Gastrocnemius medialis (tissue), 4 donors: ENCODE measurements around the gene SDC3. TPM values are rescaled to one million over a fixed set of nuclear protein-coding genes. Genes with fewer than 3 reads are reported as not detected.

Source experiments
- ATAC-seq, 2 donors: fragments of 150-250 bp; one replicate each; pipeline ENCODE4 v1.9.1; 2016
- DNase-seq, 2 donors: peaks; one replicate each; pipeline ENCODE4 v3.0.0-alpha.2; 2019
- H3K27ac ChIP-seq, 4 donors: fragments of 200-600 bp; sonication (generic); 1 replicate in 1 of 4; 2 replicates in 3 of 4; pipeline ENCODE4 v1.5.1; 2016 to 2018; ENCODE audit warnings: mild to moderate bottlenecking in 2 of 4, moderate library complexity in 1 of 4
- H3K27me3 ChIP-seq, 3 donors: fragments of 200-600 bp; sonication (generic) in 2 of 3; 1 replicate in 1 of 3; 2 replicates in 2 of 3; pipeline versions ENCODE4 v1.5.1 to v1.6.0; 2016 to 2019; ENCODE audit warnings: mild to moderate bottlenecking in 1 of 3, moderate library complexity in 1 of 3
- H3K36me3 ChIP-seq, 2 donors: fragments of 200-600 bp; sonication (generic) in 1 of 2; one replicate each; pipeline ENCODE4 v1.5.1; 2017 to 2018
- H3K4me1 ChIP-seq, 2 donors: fragments of 200-600 bp; sonication (generic) in 1 of 2; one replicate each; pipeline ENCODE4 v1.5.1; 2016 to 2017; ENCODE audit warnings: mild to moderate bottlenecking in 2 of 2
- H3K4me3 ChIP-seq, 4 donors: fragments of 200-600 bp; sonication (generic) in 3 of 4; 1 replicate in 1 of 4; 2 replicates in 3 of 4; pipeline ENCODE4 v1.5.1; 2016 to 2019; ENCODE audit warnings: mild to moderate bottlenecking in 2 of 4
- H3K9me3 ChIP-seq, 3 donors: fragments of 200-600 bp; sonication (generic) in 2 of 3; 1 replicate in 1 of 3; 2 replicates in 2 of 3; pipeline ENCODE4 v1.5.1; 2016 to 2019
- POLR2A ChIP-seq, 2 donors: fragments of 450-650 bp; IDR thresholded peaks; one replicate each; pipeline ENCODE4 v1.6.1; 2017; ENCODE audit warnings: antibody characterized with exemption in 2 of 2, mild to moderate bottlenecking in 2 of 2, moderate library complexity in 2 of 2
- in situ Hi-C, 4 donors: fragments of 200-750 bp; cut with MboI; loops; one replicate each; pipeline versions ENCODE4 v1.15.0 to v1.8.0; 2017; ENCODE audit warnings: low sequenced_read_pairs in 4 of 4
- intact Hi-C: fragments of 100-400 bp; cut with DNase I; formaldehyde crosslinking; loops from one replicate; pipeline ENCODE4 v1.15.1; 2023; ENCODE audit warnings: low total_unique reads
- total RNA-seq, 4 donors: library from RNA; depleted of rRNA; stranded (reverse); fragments of >200 nt; gene quantifications; one replicate each; pipeline versions ENCODE4 v1.1.0 to v1.2.3, GENCODE V29; 2016
- TF ChIP-seq, protein P1 (sequence below), 5 experiments: fragments of 450-650 bp in 3 of 5; fragments of 200-600 bp in 2 of 5; sonication (generic) in 2 of 5; IDR thresholded peaks in 4 of 5; conservative IDR thresholded peaks in 1 of 5; 1 replicate in 4 of 5; 2 replicates in 1 of 5; pipeline ENCODE4 v1.5.1; 2016 to 2019; ENCODE audit warnings: antibody characterized with exemption in 5 of 5, mild to moderate bottlenecking in 3 of 5, moderate library complexity in 3 of 5

The SDC3 gene
- total RNA-seq, 4 donors from 2014 or later: 2.7 to 5.6 (median 3.0) TPM

GRCh38 chr1:30934613-30935012 is 26.1 kb upstream of the SDC3 start:
- H3K9me3 ChIP-seq: no peaks in the 10 kb centered on the region
- H3K27ac ChIP-seq: peak overlapping the region in 3 of 4 donors; percentile 20 to 51 (median 46)
- H3K4me3 ChIP-seq: no peak overlapping the region
- TF ChIP-seq, protein P1, sequence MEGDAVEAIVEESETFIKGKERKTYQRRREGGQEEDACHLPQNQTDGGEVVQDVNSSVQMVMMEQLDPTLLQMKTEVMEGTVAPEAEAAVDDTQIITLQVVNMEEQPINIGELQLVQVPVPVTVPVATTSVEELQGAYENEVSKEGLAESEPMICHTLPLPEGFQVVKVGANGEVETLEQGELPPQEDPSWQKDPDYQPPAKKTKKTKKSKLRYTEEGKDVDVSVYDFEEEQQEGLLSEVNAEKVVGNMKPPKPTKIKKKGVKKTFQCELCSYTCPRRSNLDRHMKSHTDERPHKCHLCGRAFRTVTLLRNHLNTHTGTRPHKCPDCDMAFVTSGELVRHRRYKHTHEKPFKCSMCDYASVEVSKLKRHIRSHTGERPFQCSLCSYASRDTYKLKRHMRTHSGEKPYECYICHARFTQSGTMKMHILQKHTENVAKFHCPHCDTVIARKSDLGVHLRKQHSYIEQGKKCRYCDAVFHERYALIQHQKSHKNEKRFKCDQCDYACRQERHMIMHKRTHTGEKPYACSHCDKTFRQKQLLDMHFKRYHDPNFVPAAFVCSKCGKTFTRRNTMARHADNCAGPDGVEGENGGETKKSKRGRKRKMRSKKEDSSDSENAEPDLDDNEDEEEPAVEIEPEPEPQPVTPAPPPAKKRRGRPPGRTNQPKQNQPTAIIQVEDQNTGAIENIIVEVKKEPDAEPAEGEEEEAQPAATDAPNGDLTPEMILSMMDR (IDR thresholded peaks at IDR 0.05 in 4 of 5, conservative IDR thresholded peaks at IDR 0.05 in 1 of 5): no peak
- TF ChIP-seq POLR2A (IDR thresholded peaks at IDR 0.05): no peak
- H3K4me1 ChIP-seq: peaks cover 5 to 14% of the 10 kb centered on the region in 2 donors
- in situ Hi-C loops: no loop called here
- no peaks in the 10 kb centered on the region for H3K27me3 ChIP-seq
- DNase-seq (no peak), ATAC-seq (no peak)
- intact Hi-C loops: no loop called here
- peaks cover 0 to 57% of the 10 kb centered on the region in 2 donors for H3K36me3 ChIP-seq

- no peak for ATAC-seq
- H3K9me3 ChIP-seq: no peaks in the 10 kb centered on the region
- intact Hi-C loops (no loop called here), in situ Hi-C loops (no loop called here)
- H3K27ac ChIP-seq: peak overlapping the region in 2 of 4 donors; percentile 46 to 51
- no peaks in the 10 kb centered on the region for H3K27me3 ChIP-seq
- no peak overlapping the region for H3K4me3 ChIP-seq
- H3K4me1 ChIP-seq: peaks cover 10 to 14% of the 10 kb centered on the region in 2 donors
- no peak for TF ChIP-seq POLR2A (IDR thresholded peaks at IDR 0.05)
- TF ChIP-seq, protein P1 (IDR thresholded peaks at IDR 0.05 in 4 of 5, conservative IDR thresholded peaks at IDR 0.05 in 1 of 5): no peak
- peaks cover 0 to 49% of the 10 kb centered on the region in 2 donors for H3K36me3 ChIP-seq
- DNase-seq: no peak
Measured at GRCh38 chr1:30933874-30934252, 25.3 kb upstream of the SDC3 start.

DNA sequence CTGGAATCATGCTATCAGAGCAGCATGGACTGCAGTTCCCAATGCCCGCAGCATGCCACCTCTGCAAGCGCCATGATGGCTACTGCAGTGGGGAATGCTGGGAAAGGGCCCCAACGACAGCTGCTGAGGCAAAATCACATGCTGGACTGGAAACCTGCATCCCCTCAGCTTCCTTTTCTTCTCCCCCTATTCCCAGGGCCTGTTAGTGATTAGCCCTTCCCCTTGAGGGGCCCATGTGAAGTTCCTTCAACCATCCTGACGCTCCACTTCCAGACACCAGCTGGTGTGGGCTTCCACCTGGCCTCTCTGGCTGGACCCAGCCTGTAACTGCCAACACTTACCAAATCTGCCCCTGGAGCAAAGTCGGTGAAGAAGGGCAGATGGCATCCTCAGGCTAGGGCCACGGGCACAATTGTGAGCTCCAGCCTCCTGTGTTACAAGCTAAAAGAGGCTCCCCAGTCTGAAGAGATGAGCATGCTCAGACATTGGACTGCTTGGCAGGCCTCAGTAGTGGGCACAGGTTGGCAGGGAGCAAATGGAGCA is 22.1 kb upstream of the SDC3 start:
- intact Hi-C loops: no loop called here
- Histone ChIP-seq H3K9me3 (no peaks in the 10 kb centered on the region), H3K4me3 (no peak overlapping the region), H3K4me1 (peaks cover 10 to 23% of the 10 kb centered on the region in 2 donors), H3K27ac (no peak overlapping the region), H3K27me3 (no peaks in the 10 kb centered on the region), H3K36me3 (peaks cover 0 to 27% of the 10 kb centered on the region in 2 donors)
- DNase-seq: no peak
- TF ChIP-seq POLR2A (IDR thresholded peaks at IDR 0.05): no peak
- TF ChIP-seq, protein P1 (IDR thresholded peaks at IDR 0.05 in 4 of 5, conservative IDR thresholded peaks at IDR 0.05 in 1 of 5): no peak
- ATAC-seq: no peak
- in situ Hi-C loops: no loop called here

DNA sequence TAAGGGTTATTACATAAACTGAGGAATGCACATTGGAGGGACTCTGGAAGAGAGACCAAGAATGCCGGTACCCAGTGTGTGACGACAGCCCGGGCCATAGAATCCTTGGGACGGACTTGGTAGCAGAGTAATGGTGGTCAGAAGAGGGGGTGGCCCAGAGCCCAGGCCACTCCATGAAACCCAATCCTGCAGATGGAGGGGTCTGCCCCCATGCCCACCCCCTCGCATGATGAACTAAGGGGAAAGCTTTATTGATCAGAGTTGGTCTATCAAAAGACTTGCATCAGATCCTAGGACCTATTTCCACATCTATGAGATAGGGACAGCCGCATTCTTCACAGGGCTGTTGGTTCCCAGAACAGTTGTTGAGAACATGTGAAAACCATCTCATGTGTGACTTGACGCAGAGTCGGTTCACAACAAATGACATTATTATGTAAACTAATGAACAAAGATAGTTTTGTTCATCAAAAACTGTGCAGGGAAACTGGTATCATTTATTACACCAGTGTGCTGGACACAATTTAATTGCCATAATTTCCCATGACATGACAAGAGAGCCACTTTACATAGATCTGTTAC is 21.5 kb upstream of the SDC3 start:
- peak in 1 of 2 donors; percentile 13 for ATAC-seq
- no peak for DNase-seq
- H3K9me3 ChIP-seq: no peaks in the 10 kb centered on the region
- peaks cover 10 to 20% of the 10 kb centered on the region in 2 donors for H3K4me1 ChIP-seq
- no peak overlapping the region for H3K4me3 ChIP-seq
- no peak overlapping the region for H3K27ac ChIP-seq
- peaks cover 0 to 23% of the 10 kb centered on the region in 2 donors for H3K36me3 ChIP-seq
- no peaks in the 10 kb centered on the region for H3K27me3 ChIP-seq
- intact Hi-C loops: loop anchor here (5.0 kb wide), 1 partner anchor 128 kb away; no protein-coding TSS in a partner anchor
- TF ChIP-seq POLR2A (IDR thresholded peaks at IDR 0.05): no peak
- TF ChIP-seq, protein P1 (IDR thresholded peaks at IDR 0.05 in 4 of 5, conservative IDR thresholded peaks at IDR 0.05 in 1 of 5): no peak
- in situ Hi-C loops: no loop called here
